Endothelial cell of umbilical vein (primary cell): ENCODE results near the gene NDST4. TPM values are rescaled to one million over a fixed set of nuclear protein-coding genes. Genes with fewer than 3 reads are reported as not detected.

Source experiments
- BruUV-seq: library from RNA; stranded (reverse); fragments of 400-500 nt; replicated peaks from 2 replicates; lab custom pipeline; 2021; lab: Mats Ljungman, UMichigan
- CTCF ChIA-PET: fragments of 300-600, 350-600 bp; sonication (Branson Sonifier 250); formaldehyde crosslinking; loops from one replicate; lab custom pipeline; 2021; ENCODE audit warnings: antibody characterized with exemption, inconsistent platforms; lab: Charles Lee
- POLR2A ChIA-PET: fragments of 300-600, 350-600 bp; sonication (Branson Sonifier 250); formaldehyde crosslinking; loops from one replicate; lab custom pipeline; 2021; ENCODE audit warnings: antibody characterized with exemption, inconsistent platforms; lab: Charles Lee
- DNase-seq: peaks from one replicate; pipeline ENCODE4 v3.0.0-alpha.2; 2011; ENCODE audit warnings: low read depth, low spot score
- FAIRE-seq: peaks from 2 replicates; lab custom pipeline; 2011; peaks lifted over from hg19 to GRCh38; lab: Jason Lieb, UNC
- H2AFZ ChIP-seq: 2 replicates; pipeline ENCODE4 v1.6.0; 2012; ENCODE audit warnings: low read depth, low read length, control low read depth, inconsistent platforms
- H3K27ac ChIP-seq: 2 replicates; pipeline ENCODE4 v1.5.1; 2011; ENCODE audit warnings: low read depth, mild to moderate bottlenecking, control low read depth, low read length, moderate library complexity; ENCODE audit not compliant: insufficient read depth
- H3K27me3 ChIP-seq, 2 experiments: 2 replicates each; pipeline versions ENCODE4 v1.6.0 to v1.6.1; 2011; ENCODE audit warnings: low read length in 2 of 2, mixed read lengths in 1 of 2; ENCODE audit not compliant: control insufficient read depth in 2 of 2, insufficient read depth in 2 of 2
- H3K36me3 ChIP-seq, 2 experiments: 2 replicates in 1 of 2; 3 replicates in 1 of 2; pipeline ENCODE4 v1.5.1; 2011; ENCODE audit warnings: low read length in 2 of 2, mild to moderate bottlenecking in 1 of 2, moderate library complexity in 1 of 2; ENCODE audit not compliant: control insufficient read depth in 2 of 2, insufficient read depth in 2 of 2; ENCODE audit errors: extremely low read depth in 1 of 2
- H3K4me1 ChIP-seq: 3 replicates; pipeline ENCODE4 v1.5.1; 2011; ENCODE audit warnings: mild to moderate bottlenecking, low read length; ENCODE audit not compliant: control insufficient read depth, insufficient read depth; ENCODE audit errors: extremely low read depth
- H3K4me2 ChIP-seq: 2 replicates; pipeline ENCODE4 v1.6.1; 2011; ENCODE audit warnings: low read length, control low read depth, mixed read lengths; ENCODE audit not compliant: insufficient read depth
- H3K4me3 ChIP-seq, 3 experiments: fragments of 200-600 bp in 1 of 3; sonication (generic), shearing (Covaris generic) in 1 of 3; replicated peaks in 1 of 3; 2 replicates each; pipeline ENCODE4 v1.5.1; 2011 to 2016; ENCODE audit warnings: control low read depth in 3 of 3, low read length in 3 of 3, mild to moderate bottlenecking in 2 of 3, inconsistent platforms in 1 of 3, low read depth in 1 of 3, moderate library complexity in 1 of 3; ENCODE audit not compliant: insufficient read depth in 1 of 3
- H3K79me2 ChIP-seq: 2 replicates; pipeline ENCODE4 v1.6.0; 2012; ENCODE audit warnings: low read length, inconsistent platforms; ENCODE audit not compliant: control insufficient read depth, insufficient read depth
- H3K9ac ChIP-seq: replicated peaks from 2 replicates; pipeline ENCODE3; 2011; ENCODE audit warnings: low read length, control low read depth; ENCODE audit not compliant: insufficient read depth; ENCODE audit errors: extremely low read depth
- H3K9me1 ChIP-seq: replicated peaks from 3 replicates; pipeline ENCODE4 v1.6.0; 2011; ENCODE audit warnings: mild to moderate bottlenecking, low read length; ENCODE audit not compliant: control insufficient read depth, insufficient read depth; ENCODE audit errors: extremely low read depth
- H3K9me3 ChIP-seq: replicated peaks from 2 replicates; pipeline ENCODE4 v1.5.1; 2012; ENCODE audit warnings: low read length, inconsistent platforms; ENCODE audit not compliant: control insufficient read depth, insufficient read depth
- H4K20me1 ChIP-seq: replicated peaks from 2 replicates; pipeline ENCODE3; 2011; ENCODE audit warnings: mild to moderate bottlenecking, low read length; ENCODE audit not compliant: control insufficient read depth, insufficient read depth; ENCODE audit errors: extremely low read depth
- CTCF ChIP-seq, 2 donors: IDR thresholded peaks; 1 replicate in 1 of 2; 2 replicates in 1 of 2; pipeline ENCODE4 v1.5.1; 2011; ENCODE audit warnings: low read length in 2 of 2, mild to moderate bottlenecking in 2 of 2, moderate library complexity in 2 of 2, control low read depth in 1 of 2, inconsistent platforms in 1 of 2, low read depth in 1 of 2; ENCODE audit not compliant: insufficient read depth in 1 of 2; ENCODE audit errors: extremely low read depth in 1 of 2
- EZH2 ChIP-seq: IDR thresholded peaks from 2 replicates; pipeline ENCODE4 v1.6.1; 2012; ENCODE audit warnings: borderline replicate concordance, low read depth, mild to moderate bottlenecking, moderate library complexity, low read length, inconsistent platforms; ENCODE audit not compliant: severe bottlenecking
- FOS ChIP-seq: IDR thresholded peaks from 2 replicates; pipeline ENCODE4 v1.6.1; 2011; ENCODE audit warnings: mild to moderate bottlenecking, low read length, moderate library complexity, borderline replicate concordance; ENCODE audit not compliant: insufficient read depth
- GATA2 ChIP-seq: IDR thresholded peaks from 2 replicates; pipeline ENCODE4 v1.7.0; 2011; ENCODE audit warnings: low read depth, mild to moderate bottlenecking, moderate library complexity, mixed read lengths, low read length; ENCODE audit not compliant: insufficient read length, insufficient read depth
- JUN ChIP-seq: IDR thresholded peaks from 2 replicates; pipeline ENCODE4 v1.6.1; 2011; ENCODE audit warnings: borderline replicate concordance, low read depth; ENCODE audit not compliant: insufficient read length, insufficient read depth
- MAX ChIP-seq: IDR thresholded peaks from 2 replicates; pipeline ENCODE4 v1.6.1; 2011; ENCODE audit not compliant: insufficient read depth, insufficient read length
- MYC ChIP-seq: IDR thresholded peaks from one replicate; pipeline ENCODE4 v1.6.1; 2011; ENCODE audit warnings: mild to moderate bottlenecking, low read depth, low read length
- POLR2A ChIP-seq: IDR thresholded peaks from 2 replicates; pipeline ENCODE4 v1.6.1; 2012; ENCODE audit warnings: low read depth, mild to moderate bottlenecking, control low read depth, low read length
- POLR2AphosphoS5 ChIP-seq: IDR thresholded peaks from 2 replicates; pipeline ENCODE4 v1.6.1; 2012; ENCODE audit warnings: low read depth, mild to moderate bottlenecking, control low read depth, low read length, moderate library complexity; ENCODE audit not compliant: insufficient read depth
- dilution Hi-C: fragments of 300-500 bp; cut with MboI; formaldehyde crosslinking; loops from one replicate; pipeline ENCODE4 v1.15.0; 2019; ENCODE audit warnings: low sequenced_read_pairs; ENCODE audit not compliant: extremely low pct_ligation_motif_present
- intact Hi-C: fragments of 100-400 bp; cut with micrococcal nuclease; formaldehyde crosslinking; loops from one replicate; pipeline ENCODE4 v1.10.0; 2022
- polyA plus RNA-seq, 4 experiments: library from polyadenylated mRNA; depleted of rRNA in 3 of 4; stranded (reverse) in 3 of 4; unstranded in 1 of 4; fragments of >200 nt; gene quantifications; 2 replicates each; pipeline versions ENCODE4 v1.2.1 to v1.2.3, GENCODE V29; 2011 to 2012; ENCODE audit warnings: missing spikeins in 1 of 4
- total RNA-seq: library from RNA; stranded (reverse); gene quantifications from 2 replicates; pipeline ENCODE4 v1.2.3, GENCODE V29; 2021

NDST4 gene
- total and polyA plus RNA-seq, 2 donors (not counting 3 experiments of a cell fraction or from before 2014, with no cell fraction given): not detected

GRCh38 chr4:115107411-115107810, 6.0 kb downstream of the NDST4 start:
- no peaks in the 10 kb centered on the region for H3K9me1 ChIP-seq
- H3K9ac ChIP-seq: no peak overlapping the region
- no peaks in the 10 kb centered on the region for H3K27me3 ChIP-seq
- no peak overlapping the region for H3K27ac ChIP-seq
- H4K20me1 ChIP-seq: no peaks in the 10 kb centered on the region
- dilution Hi-C loops (no loop called here), intact Hi-C loops (no loop called here)
- POLR2A ChIA-PET: no interaction called here
- H3K36me3 ChIP-seq: no peaks in the 10 kb centered on the region
- H3K79me2 ChIP-seq: no peaks in the 10 kb centered on the region
- no peak overlapping the region for H3K4me3 ChIP-seq
- no peak for TF ChIP-seq JUN
- no peak for TF ChIP-seq POLR2A
- TF ChIP-seq POLR2AphosphoS5: no peak
- TF ChIP-seq MYC: no peak
- BruUV-seq: no TSS peak
- H3K4me2 ChIP-seq: no peak overlapping the region
- H3K9me3 ChIP-seq: no peaks in the 10 kb centered on the region
- FAIRE-seq: no peak
- H3K4me1 ChIP-seq: no peaks in the 10 kb centered on the region
- CTCF ChIA-PET: no interaction called here
- H2AFZ ChIP-seq: no peak overlapping the region
- DNase-seq: no peak

DNA sequence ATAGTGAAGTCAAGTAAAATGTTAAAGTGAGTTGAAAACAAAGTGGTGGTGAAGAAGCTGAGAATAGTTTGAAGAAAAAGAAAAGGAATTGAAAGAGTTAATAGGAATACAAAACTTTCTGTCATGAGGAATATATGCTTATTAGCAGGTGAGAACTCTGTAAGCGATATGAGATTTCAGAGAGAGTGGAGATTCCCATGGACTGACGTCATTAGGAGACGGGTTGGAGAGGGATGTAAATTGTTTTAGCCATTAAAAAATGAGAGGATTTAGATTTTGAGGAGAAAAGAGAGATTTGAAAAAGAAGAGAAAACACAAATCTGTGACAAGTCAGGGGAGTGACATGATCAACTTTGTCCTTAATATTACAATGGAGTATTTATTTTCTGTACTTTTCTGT, 11.7 kb downstream of the NDST4 start:
- intact Hi-C loops (no loop called here), dilution Hi-C loops (no loop called here)
- ChIA-PET POLR2A (no interaction called here), CTCF (no interaction called here)
- no TSS peak for BruUV-seq
- no peak overlapping the region for H3K4me3 ChIP-seq
- H4K20me1 ChIP-seq: no peaks in the 10 kb centered on the region
- DNase-seq: no peak
- H3K36me3 ChIP-seq: no peaks in the 10 kb centered on the region
- H3K27me3 ChIP-seq: no peaks in the 10 kb centered on the region
- no peaks in the 10 kb centered on the region for H3K4me1 ChIP-seq
- no peaks in the 10 kb centered on the region for H3K9me1 ChIP-seq
- TF ChIP-seq GATA2 (no peak), FOS (no peak), MAX (no peak), MYC (no peak), JUN (no peak), POLR2A (no peak), POLR2AphosphoS5 (no peak), CTCF (IDR thresholded peaks at IDR 0.05; ENCODE audit: extremely low read depth in 1 of 2, insufficient read depth in 1 of 2, low read depth in 1 of 2, low read length in 2 of 2) (no peak), EZH2 (no peak)
- no peak overlapping the region for H3K9ac ChIP-seq
- no peak overlapping the region for H2AFZ ChIP-seq
- no peak overlapping the region for H3K27ac ChIP-seq
- FAIRE-seq: no peak
- no peaks in the 10 kb centered on the region for H3K9me3 ChIP-seq
- H3K4me2 ChIP-seq: no peak overlapping the region
- H3K79me2 ChIP-seq: no peaks in the 10 kb centered on the region
